Dermis blood vessel endothelial cell (primary cell): ENCODE data around the gene PCDHB15. TPM values are rescaled to one million over a fixed set of nuclear protein-coding genes. Genes with fewer than 3 reads are reported as not detected.

Experiments used
- DNase-seq: peaks from one replicate; pipeline ENCODE4 v3.0.0; 2010
- total RNA-seq: library from RNA; depleted of rRNA; stranded (reverse); fragments of >200 nt; gene quantifications from 2 replicates; pipeline ENCODE4 v1.2.3, GENCODE V29; 2014

The PCDHB15 gene
- total RNA-seq, 1 donor from 2014 or later = 1.0 TPM

DNA sequence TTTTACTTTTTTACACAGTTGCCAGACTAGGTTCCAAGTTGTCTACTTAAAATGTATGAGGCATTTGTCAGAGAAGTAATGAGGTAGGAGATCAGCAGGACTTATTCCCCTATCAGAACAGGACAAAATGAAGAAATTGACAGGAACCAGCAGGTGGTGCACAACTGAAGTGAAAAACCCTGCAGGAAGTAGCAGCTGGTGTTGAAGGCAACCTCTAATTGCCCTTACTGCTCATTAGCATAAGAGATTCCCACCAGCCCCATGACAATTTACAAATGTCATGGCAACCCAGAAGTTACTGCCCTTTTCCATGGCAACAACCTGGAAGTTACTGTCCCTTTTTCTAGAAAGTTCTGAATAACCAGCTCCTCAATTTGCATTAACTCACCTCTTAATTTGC, 5.4 kb downstream of the PCDHB15 start:
- no peak for DNase-seq

DNA sequence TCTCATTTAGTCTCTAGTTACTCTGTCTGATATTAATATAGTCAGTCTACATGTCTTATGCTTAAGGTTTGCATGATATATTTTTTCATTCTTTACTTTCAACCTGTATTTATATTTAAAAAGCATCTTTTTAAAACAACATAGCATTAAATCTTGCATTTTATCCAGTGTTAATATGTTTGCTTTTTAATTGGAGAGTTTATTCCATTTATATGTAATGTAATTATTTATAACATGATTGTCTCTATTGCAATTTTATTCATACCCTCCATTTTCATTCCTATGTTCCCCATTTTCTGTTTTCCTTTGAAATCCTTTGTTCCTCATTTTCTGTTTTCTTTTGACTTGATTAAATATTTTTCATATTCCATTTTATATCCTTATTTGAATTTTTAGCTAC, 13.3 kb downstream of the PCDHB15 start:
- no peak for DNase-seq

- DNase-seq = no peak
Observed at GRCh38 chr5:141258948-141259347, 13.8 kb downstream of the PCDHB15 start.

GRCh38 chr5:141260458-141261237, 15.5 kb downstream of the PCDHB15 start:
- peak; percentile 18 for DNase-seq

DNA sequence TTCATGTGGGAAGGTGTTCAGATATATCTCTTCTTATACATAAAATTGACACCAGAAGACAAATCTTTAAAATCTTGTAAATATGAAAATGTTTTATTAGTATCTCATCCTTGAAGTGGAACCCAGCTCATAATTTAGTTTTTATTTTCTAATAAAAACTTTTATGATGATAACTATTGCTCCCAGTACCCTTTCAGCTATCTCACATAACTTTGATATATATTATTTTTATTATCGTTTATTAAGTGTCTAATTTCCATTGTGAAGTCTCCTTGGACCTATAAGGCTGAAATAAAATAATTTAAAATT, 16.0 kb downstream of the PCDHB15 start:
- DNase-seq = no peak

DNA sequence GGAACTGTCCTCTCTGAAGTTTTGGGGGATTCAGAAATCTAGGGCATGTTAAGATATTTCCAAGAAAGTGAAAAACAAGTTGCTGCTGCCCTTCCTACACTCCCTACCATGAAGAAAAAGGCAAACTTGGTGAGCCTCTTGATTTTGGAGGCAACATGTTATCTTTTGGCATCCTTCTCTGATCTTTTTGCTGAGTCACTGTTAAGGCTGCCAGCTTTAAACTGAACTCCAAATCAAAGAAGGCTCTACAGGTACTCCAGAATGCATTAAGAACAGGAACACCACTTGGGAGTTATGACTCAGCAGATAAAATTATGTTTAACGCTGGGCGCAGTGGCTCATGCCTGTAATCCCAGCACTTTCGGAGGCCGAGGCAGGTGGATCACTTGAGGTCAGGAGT, 24.0 kb downstream of the PCDHB15 start:
- no peak for DNase-seq

DNA sequence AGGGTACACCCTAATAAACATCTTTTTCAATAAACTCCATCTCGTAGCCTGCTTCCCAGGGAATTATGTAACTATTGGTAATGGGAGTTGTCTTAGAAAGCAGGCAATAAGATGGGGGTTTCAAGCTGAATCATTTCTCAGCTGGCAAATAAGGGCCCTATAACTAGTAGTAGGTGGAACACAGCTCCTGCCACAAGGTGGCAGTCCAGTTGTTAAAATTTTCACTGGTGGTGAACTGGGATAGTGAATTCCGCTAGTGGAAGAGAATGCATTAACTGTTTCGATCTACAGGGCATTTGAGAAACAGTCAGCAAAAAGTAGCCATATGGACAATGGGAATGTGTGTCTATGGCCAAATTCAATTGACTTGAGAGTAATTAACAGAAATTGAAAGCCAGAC, 27.7 kb downstream of the PCDHB15 start:
- DNase-seq = no peak

DNA sequence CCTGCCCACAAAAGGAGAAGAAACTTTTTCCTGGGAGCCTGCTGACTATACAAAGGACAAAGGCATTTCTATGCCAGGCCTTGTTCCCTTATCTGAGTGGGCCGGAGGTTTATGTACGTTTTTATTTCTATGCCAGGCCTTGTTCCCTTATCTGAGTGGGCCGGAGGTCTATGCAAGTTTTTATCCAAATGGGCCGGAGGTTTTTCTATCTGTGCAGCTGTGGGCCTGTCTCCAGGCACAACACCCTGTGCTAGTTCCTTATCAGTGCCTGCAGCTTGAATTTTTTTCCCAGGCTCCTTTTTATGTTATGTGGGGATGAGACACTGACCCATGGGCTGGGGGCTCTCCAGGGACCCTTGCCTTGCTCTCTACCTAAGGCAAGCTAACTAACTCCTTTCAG, 53.2 kb downstream of the PCDHB15 start:
- DNase-seq = no peak

Other genes with a start within 250 kb of the PCDHB15 start
- not detected in 2 replicates for gene PCDHB1, start 194.0 kb upstream of the PCDHB15 start, total RNA-seq
- gene PCDHB2, start 150.8 kb upstream of the PCDHB15 start, total RNA-seq = 0.88 and 1.4 TPM in 2 replicates
- 0.51 TPM in 2 replicates for gene PCDHB3, start 144.9 kb upstream of the PCDHB15 start, total RNA-seq
- gene PCDHB4, start 123.6 kb upstream of the PCDHB15 start, total RNA-seq = 0.17 and 0.19 TPM in 2 replicates
- 1.2 and 1.7 TPM in 2 replicates for gene PCDHB5, start 110.2 kb upstream of the PCDHB15 start, total RNA-seq
- gene PCDHB6, start 95.3 kb upstream of the PCDHB15 start, total RNA-seq = 0.05 and 0.17 TPM in 2 replicates
- gene PCDHB7, start 72.8 kb upstream of the PCDHB15 start, total RNA-seq = 0.68 and 0.74 TPM in 2 replicates
- gene PCDHB8, start 67.6 kb upstream of the PCDHB15 start, total RNA-seq = 0.14 and 0.34 TPM in 2 replicates
- gene PCDHB16, start 63.0 kb upstream of the PCDHB15 start, total RNA-seq = 0.17 and 0.23 TPM in 2 replicates
- gene PCDHB9, start 58.2 kb upstream of the PCDHB15 start, total RNA-seq = 0.14 and 0.17 TPM in 2 replicates
- 0.51 and 0.70 TPM in 2 replicates for gene PCDHB10, start 53.0 kb upstream of the PCDHB15 start, total RNA-seq
- 0.17 and 0.19 TPM in 2 replicates for gene PCDHB11, start 45.8 kb upstream of the PCDHB15 start, total RNA-seq
- 0.47 and 0.68 TPM in 2 replicates for gene PCDHB12, start 36.7 kb upstream of the PCDHB15 start, total RNA-seq
- 1.4 TPM in 2 replicates for gene PCDHB13, start 31.5 kb upstream of the PCDHB15 start, total RNA-seq
- gene PCDHB14, start 22.1 kb upstream of the PCDHB15 start, total RNA-seq = 0.98 and 1.0 TPM in 2 replicates
- gene SLC25A2, start 58.7 kb downstream of the PCDHB15 start, total RNA-seq = 0.09 and 0.34 TPM in 2 replicates
- gene TAF7, start 75.4 kb downstream of the PCDHB15 start, total RNA-seq = 60.6 and 78.3 TPM in 2 replicates
- gene PCDHGA1, start 85.1 kb downstream of the PCDHB15 start, total RNA-seq = 0.33 and 0.34 TPM in 2 replicates
- gene PCDHGA2, start 93.4 kb downstream of the PCDHB15 start, total RNA-seq = 1.4 TPM in 2 replicates
- gene PCDHGA3, start 98.4 kb downstream of the PCDHB15 start, total RNA-seq = 0.70 and 1.2 TPM in 2 replicates
- 1.4 and 1.5 TPM in 2 replicates for gene PCDHGB1, start 104.7 kb downstream of the PCDHB15 start, total RNA-seq
- 2.2 and 3.4 TPM in 2 replicates for gene PCDHGA4, start 109.6 kb downstream of the PCDHB15 start, total RNA-seq
- 0.51 and 1.7 TPM in 2 replicates for gene PCDHGB2, start 114.6 kb downstream of the PCDHB15 start, total RNA-seq
- 0.74 and 0.85 TPM in 2 replicates for gene PCDHGA5, start 118.8 kb downstream of the PCDHB15 start, total RNA-seq
- gene PCDHGB3, start 124.8 kb downstream of the PCDHB15 start, total RNA-seq = 3.6 and 3.7 TPM in 2 replicates
- 2.2 TPM in 2 replicates for gene PCDHGA6, start 128.5 kb downstream of the PCDHB15 start, total RNA-seq
- 1.0 and 1.3 TPM in 2 replicates for gene PCDHGA7, start 137.3 kb downstream of the PCDHB15 start, total RNA-seq
- gene PCDHGB4, start 142.3 kb downstream of the PCDHB15 start, total RNA-seq = 11.3 and 14.5 TPM in 2 replicates
- 0.74 and 1.4 TPM in 2 replicates for gene PCDHGA8, start 147.2 kb downstream of the PCDHB15 start, total RNA-seq
- 11.9 and 16.7 TPM in 2 replicates for gene PCDHGB5, start 152.6 kb downstream of the PCDHB15 start, total RNA-seq
- 2.9 and 3.6 TPM in 2 replicates for gene PCDHGA9, start 157.4 kb downstream of the PCDHB15 start, total RNA-seq
- 2.9 and 3.7 TPM in 2 replicates for gene PCDHGB6, start 162.6 kb downstream of the PCDHB15 start, total RNA-seq
- 4.7 and 6.0 TPM in 2 replicates for gene PCDHGA10, start 167.6 kb downstream of the PCDHB15 start, total RNA-seq
- 10.2 and 11.9 TPM in 2 replicates for gene PCDHGB7, start 172.3 kb downstream of the PCDHB15 start, total RNA-seq
- 6.8 and 10.6 TPM in 2 replicates for gene PCDHGA11, start 175.7 kb downstream of the PCDHB15 start, total RNA-seq
- gene PCDHGA12, start 185.1 kb downstream of the PCDHB15 start, total RNA-seq = 4.1 and 4.6 TPM in 2 replicates
- gene PCDHGC3, start 230.6 kb downstream of the PCDHB15 start, total RNA-seq = 19.4 and 25.1 TPM in 2 replicates
- 1.2 and 1.5 TPM in 2 replicates for gene PCDHGC4, start 239.6 kb downstream of the PCDHB15 start, total RNA-seq
- gene PCDHGC5, start 243.7 kb downstream of the PCDHB15 start, total RNA-seq = 0.56 and 1.5 TPM in 2 replicates